ENCODE data around the gene TBC1D17. TPM values are rescaled to one million over a fixed set of nuclear protein-coding genes. Genes with fewer than 3 reads are reported as not detected.

Gene TBC1D17
- total and polyA plus RNA-seq, 2 of the 13 experiments (the other 11 are each of a cell fraction or from before 2014, with no cell fraction given): 9.7 to 16.9 TPM

GRCh38 chr19:49875857-49876421 is 1.6 kb upstream of the TBC1D17 start (continued):
- TF ChIP-seq ZNF609 (CRISPR knock-in tag; IDR thresholded peaks at IDR 0.05; ENCODE audit: borderline replicate concordance): no peak
- TF ChIP-seq ATF7 (IDR thresholded peaks at IDR 0.05): no peak
- no peak for TF ChIP-seq ATF7 (CRISPR knock-in tag; IDR thresholded peaks at IDR 0.05)
- no peak; the same call in 1 of the 2 replicates for TF ChIP-seq ELF3 (CRISPR knock-in tag; IDR thresholded peaks at IDR 0.05)
- TF ChIP-seq CSRNP1 (CRISPR knock-in tag; IDR thresholded peaks at IDR 0.05): no peak
- TF ChIP-seq MEF2D (CRISPR knock-in tag; IDR thresholded peaks at IDR 0.05): 0 out of 2 replicates have a peak, but pooled peaks have one; percentile 0
- no peak for TF ChIP-seq ZNF614 (CRISPR knock-in tag; IDR thresholded peaks at IDR 0.05; ENCODE audit: borderline replicate concordance)
- TF ChIP-seq USF2 (IDR thresholded peaks at IDR 0.05; ENCODE audit: low read depth, low read length): no peak
- no peak for TF ChIP-seq USF2 (CRISPR knock-in tag; IDR thresholded peaks at IDR 0.05; ENCODE audit: borderline replicate concordance)
- TF ChIP-seq PATZ1 (CRISPR knock-in tag; IDR thresholded peaks at IDR 0.05): peak; percentile 79
- 0 out of 2 replicates have a peak, but pooled peaks have one; percentile 37 for TF ChIP-seq KMT2A (CRISPR knock-in tag; IDR thresholded peaks at IDR 0.05)
- TF ChIP-seq MIER3 (CRISPR knock-in tag; IDR thresholded peaks at IDR 0.05; ENCODE audit: borderline replicate concordance): no peak
- no peak for TF ChIP-seq DDIT3 (CRISPR knock-in tag; IDR thresholded peaks at IDR 0.05)
- no peak for TF ChIP-seq THAP8 (CRISPR knock-in tag; IDR thresholded peaks at IDR 0.05; ENCODE audit: borderline replicate concordance)
- TF ChIP-seq SP140L (CRISPR knock-in tag; IDR thresholded peaks at IDR 0.05; ENCODE audit: borderline replicate concordance): 0 out of 2 replicates have a peak, but pooled peaks have one; percentile 6
- no peak for TF ChIP-seq ZZZ3 (CRISPR knock-in tag; IDR thresholded peaks at IDR 0.05; ENCODE audit: borderline replicate concordance)
